ENCODE results near the gene MMRN1.

The MMRN1 gene

DNA sequence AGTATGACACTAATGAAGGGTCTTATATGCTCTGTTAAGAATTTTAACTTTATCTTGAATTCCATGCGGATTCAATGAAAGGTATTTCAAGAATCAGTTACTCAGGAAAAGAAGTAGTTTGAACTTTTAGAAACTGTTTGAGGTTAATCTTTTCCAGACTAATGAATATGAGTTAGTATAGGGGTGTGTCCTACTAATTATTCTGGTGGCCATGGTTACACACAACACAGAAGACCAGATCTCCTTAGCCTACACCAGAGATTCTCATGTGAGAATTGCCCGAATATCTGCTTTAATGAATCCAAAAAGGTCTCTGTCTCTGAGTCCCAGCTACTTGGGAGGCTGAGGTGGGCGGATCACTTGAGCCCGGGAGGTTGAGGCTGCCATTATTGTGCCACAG, 100.4 kb downstream of the MMRN1 start:
- FAIRE-seq (no peak), DNase-seq (ENCODE audit: insufficient read length, low spot score) (no peak)
- TF ChIP-seq, protein P1, sequence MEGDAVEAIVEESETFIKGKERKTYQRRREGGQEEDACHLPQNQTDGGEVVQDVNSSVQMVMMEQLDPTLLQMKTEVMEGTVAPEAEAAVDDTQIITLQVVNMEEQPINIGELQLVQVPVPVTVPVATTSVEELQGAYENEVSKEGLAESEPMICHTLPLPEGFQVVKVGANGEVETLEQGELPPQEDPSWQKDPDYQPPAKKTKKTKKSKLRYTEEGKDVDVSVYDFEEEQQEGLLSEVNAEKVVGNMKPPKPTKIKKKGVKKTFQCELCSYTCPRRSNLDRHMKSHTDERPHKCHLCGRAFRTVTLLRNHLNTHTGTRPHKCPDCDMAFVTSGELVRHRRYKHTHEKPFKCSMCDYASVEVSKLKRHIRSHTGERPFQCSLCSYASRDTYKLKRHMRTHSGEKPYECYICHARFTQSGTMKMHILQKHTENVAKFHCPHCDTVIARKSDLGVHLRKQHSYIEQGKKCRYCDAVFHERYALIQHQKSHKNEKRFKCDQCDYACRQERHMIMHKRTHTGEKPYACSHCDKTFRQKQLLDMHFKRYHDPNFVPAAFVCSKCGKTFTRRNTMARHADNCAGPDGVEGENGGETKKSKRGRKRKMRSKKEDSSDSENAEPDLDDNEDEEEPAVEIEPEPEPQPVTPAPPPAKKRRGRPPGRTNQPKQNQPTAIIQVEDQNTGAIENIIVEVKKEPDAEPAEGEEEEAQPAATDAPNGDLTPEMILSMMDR (IDR thresholded peaks at IDR 0.05; ENCODE audit: insufficient read depth, missing control alignments) = no peak

DNA sequence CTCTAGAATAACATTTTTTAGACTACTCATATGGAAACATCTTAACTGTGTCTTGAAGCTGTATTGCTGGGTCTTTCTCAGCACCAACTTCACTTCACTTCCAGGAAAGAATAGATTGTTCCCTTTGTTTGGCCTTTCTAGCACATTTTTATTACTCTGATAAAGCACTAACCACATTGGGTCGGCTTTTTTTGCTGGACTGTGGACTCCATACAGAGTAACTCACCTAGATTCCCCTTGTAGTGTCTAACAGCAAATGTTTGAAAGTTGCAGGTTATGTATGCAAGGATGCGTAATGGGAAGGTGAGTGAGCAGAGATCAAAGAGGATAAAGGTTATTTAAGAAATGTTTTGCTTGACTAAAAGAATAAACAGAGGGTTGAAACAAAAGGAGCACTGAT, 101.2 kb downstream of the MMRN1 start:
- no peak for FAIRE-seq

DNA sequence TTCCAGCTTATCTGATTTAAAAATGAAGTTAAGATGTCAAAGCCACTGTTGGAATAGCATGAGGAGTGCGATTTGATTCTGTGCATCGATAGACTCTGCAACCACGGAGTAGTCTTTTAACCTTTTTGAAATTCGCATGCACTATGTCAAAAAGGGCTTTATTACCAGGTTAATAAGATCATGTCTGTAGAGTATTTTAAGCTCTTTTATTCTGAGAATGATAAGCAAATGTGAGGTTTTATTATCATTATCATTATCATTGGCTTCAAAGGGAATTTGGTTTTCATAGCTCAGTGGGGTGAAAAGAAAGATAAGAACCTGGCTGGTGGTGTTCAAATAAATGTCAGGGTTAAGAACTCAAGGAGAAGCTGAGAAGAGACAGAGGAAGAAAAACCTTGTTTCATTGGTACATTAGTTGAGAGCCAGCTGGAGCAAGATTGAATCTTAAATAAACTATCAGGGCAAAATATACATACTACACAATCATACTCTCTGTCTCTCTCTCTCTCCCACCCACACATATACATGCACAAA, 102.6 kb downstream of the MMRN1 start:
- DNase-seq (ENCODE audit: insufficient read length, low spot score) (no peak), FAIRE-seq (no peak)
- TF ChIP-seq, protein P1 (IDR thresholded peaks at IDR 0.05; ENCODE audit: insufficient read depth, missing control alignments) = no peak

More for the DNA sequence above, 101.2 kb downstream of the MMRN1 start:
- DNase-seq (ENCODE audit: insufficient read length, low spot score) = no peak
- TF ChIP-seq, protein P1 (IDR thresholded peaks at IDR 0.05; ENCODE audit: insufficient read depth, missing control alignments) = no peak

DNA sequence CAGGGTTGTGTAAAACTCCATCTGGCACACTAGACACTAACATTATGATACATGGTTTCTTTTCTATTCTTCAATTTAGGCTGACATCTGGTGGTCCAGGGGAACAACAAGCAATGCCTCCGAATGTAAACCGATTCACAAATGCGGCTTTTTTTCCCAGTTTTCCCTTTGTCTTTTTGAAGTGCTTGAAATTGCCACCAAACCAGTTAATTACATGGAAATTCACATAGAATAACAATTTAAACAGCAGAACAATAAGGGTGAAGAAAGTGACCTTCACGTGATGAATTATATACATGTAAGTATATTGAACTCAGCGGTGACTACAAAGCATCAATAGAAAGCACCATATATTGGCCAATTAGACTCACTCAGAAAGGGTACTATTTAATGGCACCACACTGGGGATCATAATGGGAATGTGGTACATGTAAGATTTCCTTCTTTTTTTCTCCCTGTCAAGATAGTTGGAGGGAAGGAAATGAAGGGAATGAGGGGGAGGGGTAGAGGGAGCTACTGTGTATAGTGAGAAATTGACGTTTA, 103.9 kb downstream of the MMRN1 start:
- DNase-seq (ENCODE audit: insufficient read length, low spot score) = no peak
- no peak for FAIRE-seq
- TF ChIP-seq, protein P1 (IDR thresholded peaks at IDR 0.05; ENCODE audit: insufficient read depth, missing control alignments) = no peak

DNA sequence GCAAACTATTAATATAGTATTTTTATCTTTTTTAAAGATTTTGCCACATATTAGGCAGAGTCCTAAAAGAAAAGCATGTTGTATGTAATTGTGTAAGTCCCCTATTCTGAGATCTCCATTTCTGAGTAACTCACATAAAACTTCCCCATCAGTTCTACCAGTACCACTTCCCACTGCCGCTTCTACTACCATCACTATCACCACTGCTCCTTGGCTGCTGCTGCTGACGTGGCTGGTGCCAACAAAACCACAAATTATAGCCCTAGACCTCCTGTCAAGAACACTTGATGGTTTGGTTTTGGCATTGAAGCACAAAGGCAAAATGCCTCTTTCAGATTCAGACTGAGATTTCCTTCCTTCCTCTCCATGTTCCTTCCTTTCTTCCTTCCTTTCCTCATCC, 106.4 kb downstream of the MMRN1 start:
- TF ChIP-seq, protein P1 (IDR thresholded peaks at IDR 0.05; ENCODE audit: insufficient read depth, missing control alignments) = no peak
- no peak for FAIRE-seq
- no peak for DNase-seq (ENCODE audit: insufficient read length, low spot score)

DNA sequence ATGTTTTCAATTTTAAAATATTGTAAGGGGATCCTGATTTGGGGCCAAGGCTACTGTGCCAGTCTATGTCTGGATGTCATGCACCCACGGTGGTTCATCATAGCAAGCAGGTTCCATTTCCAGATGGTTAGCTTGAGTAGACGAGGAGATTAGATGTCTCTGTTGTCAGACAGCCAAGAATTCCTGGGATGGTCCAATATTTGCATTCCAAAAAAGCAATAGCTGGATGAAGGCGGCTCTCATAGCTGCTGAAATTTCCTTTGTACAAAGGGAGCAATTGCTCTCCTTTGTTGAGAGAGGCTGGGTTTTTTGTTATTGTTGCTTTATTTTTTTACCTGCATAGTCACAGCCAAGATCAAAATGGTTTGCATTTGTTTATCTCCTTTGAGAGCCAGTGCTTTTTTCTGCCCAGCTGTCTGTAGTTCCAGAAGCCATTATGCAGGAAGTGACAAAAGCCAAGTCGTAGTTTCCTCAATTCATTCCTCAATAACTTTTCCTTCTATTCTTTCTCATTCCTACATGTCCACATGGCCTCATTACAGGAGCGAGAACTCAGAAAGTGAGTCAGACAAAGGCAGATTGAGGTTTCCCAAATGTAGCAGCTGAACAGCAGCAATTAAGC, 107.9 kb downstream of the MMRN1 start:
- TF ChIP-seq, protein P1 (IDR thresholded peaks at IDR 0.05; ENCODE audit: insufficient read depth, missing control alignments) = no peak
- FAIRE-seq = no peak
- DNase-seq (ENCODE audit: insufficient read length, low spot score) = no peak
